OCI-LY3 (cell line): ENCODE measurements around the gene SLC22A4.

Experiments
- H2AFZ ChIP-seq: fragments of 200-600, 300-600 bp; shearing (Covaris generic); 2 replicates; pipeline ENCODE4 v1.6.0; 2014; ENCODE audit warnings: antibody characterized with exemption, low read depth, low read length
- H3K27ac ChIP-seq: fragments of 200-600, 300-600 bp; sonication (generic); 2 replicates; pipeline ENCODE4 v1.5.1; 2014; ENCODE audit warnings: mild to moderate bottlenecking, low read length, moderate library complexity, mixed read lengths
- H3K27me3 ChIP-seq: fragments of 200-600, 300-600 bp; sonication (generic); 2 replicates; pipeline ENCODE4 v1.6.1; 2014; ENCODE audit warnings: low read depth, low read length, mixed read lengths
- H3K36me3 ChIP-seq: fragments of 200-600, 300-600 bp; sonication (generic); replicated peaks from 2 replicates; pipeline ENCODE3; 2014; ENCODE audit warnings: low read depth, low read length, mixed read lengths
- H3K4me1 ChIP-seq: fragments of 300-600, 200-600 bp; sonication (generic); 2 replicates; pipeline ENCODE4 v1.6.1; 2014; ENCODE audit warnings: low read length, mixed read lengths
- H3K4me2 ChIP-seq: fragments of 200-600, 300-600 bp; sonication (generic); 2 replicates; pipeline ENCODE4 v1.6.1; 2014; ENCODE audit warnings: low read length, mixed read lengths
- H3K4me3 ChIP-seq: fragments of 300-600, 200-600 bp; sonication (generic); 2 replicates; pipeline ENCODE4 v1.5.1; 2014; ENCODE audit warnings: antibody characterized with exemption, mild to moderate bottlenecking, low read length, moderate library complexity
- H3K79me2 ChIP-seq: fragments of 300-600, 200-600 bp; shearing (Covaris generic); 2 replicates; pipeline ENCODE4 v1.6.1; 2014; ENCODE audit warnings: mild to moderate bottlenecking, low read length, mixed read lengths
- H3K9ac ChIP-seq: fragments of 300-600, 200-600 bp; shearing (Covaris generic); 2 replicates; pipeline ENCODE4 v1.6.0; 2014; ENCODE audit warnings: mild to moderate bottlenecking, low read length, moderate library complexity
- H3K9me3 ChIP-seq: fragments of 200-600, 300-600 bp; shearing (Covaris generic); 2 replicates; pipeline ENCODE4 v1.6.1; 2014; ENCODE audit warnings: low read length, mixed read lengths; ENCODE audit not compliant: insufficient read depth
- H4K20me1 ChIP-seq: fragments of 200-600, 300-600 bp; sonication (generic); 2 replicates; pipeline ENCODE4 v1.6.1; 2016; ENCODE audit warnings: low read length, mixed read lengths; ENCODE audit not compliant: insufficient read depth
- EZH2phosphoT487 ChIP-seq: fragments of 200-600 bp; shearing (Covaris generic); IDR thresholded peaks from 2 replicates; pipeline ENCODE4 v1.6.1; 2018; ENCODE audit warnings: antibody characterized with exemption, mixed run types, low read depth
- TF ChIP-seq, protein P1 (sequence below): fragments of 200-600, 300-600 bp; sonication (generic); IDR thresholded peaks from 2 replicates; pipeline ENCODE4 v1.5.1; 2014; ENCODE audit warnings: antibody characterized with exemption, low read length, low read depth

SLC22A4 gene

DNA sequence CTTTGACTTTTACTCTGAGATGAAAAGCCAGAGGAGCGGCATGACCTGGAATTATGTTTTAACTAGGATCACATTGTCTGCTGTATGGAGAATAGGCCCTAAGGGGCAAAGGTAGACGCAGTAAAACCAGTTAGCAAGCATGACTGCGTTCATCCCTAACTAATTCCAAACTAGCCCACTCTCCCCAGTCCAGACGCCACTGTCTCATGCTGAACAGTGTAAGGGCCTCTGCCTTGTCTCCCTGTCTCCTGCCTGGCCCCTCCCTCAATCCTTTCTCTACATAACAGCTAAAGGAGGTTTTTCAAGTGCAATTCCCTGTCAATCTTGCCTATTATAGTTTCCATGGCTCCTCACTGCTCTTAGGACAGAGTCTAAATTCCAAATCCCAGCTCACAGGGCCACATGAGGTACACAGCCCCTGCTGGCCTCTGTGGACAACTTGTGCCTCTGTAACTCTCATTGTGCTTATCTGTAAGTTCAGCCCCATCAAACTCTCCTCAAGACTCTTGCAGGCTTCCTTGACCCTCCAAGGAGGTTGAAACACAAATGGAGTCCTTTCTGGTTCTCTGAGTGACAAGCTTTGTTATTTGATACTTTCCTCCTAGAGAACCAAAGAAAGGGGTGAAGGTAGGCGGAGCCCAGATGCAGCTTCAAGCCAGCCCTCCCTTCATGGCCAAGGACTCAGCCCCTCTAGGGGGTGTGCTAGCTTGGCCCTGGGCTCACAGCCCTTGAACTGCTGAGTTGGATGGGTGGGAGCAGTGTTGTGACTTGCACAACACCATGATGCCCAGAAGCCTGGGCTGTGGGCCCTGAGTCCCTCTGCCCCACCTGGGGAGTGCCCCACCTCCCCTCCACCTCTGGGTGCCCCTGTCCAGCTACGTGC is 16.0 kb upstream of the SLC22A4 start:
- H2AFZ ChIP-seq, result no peak overlapping the region

DNA sequence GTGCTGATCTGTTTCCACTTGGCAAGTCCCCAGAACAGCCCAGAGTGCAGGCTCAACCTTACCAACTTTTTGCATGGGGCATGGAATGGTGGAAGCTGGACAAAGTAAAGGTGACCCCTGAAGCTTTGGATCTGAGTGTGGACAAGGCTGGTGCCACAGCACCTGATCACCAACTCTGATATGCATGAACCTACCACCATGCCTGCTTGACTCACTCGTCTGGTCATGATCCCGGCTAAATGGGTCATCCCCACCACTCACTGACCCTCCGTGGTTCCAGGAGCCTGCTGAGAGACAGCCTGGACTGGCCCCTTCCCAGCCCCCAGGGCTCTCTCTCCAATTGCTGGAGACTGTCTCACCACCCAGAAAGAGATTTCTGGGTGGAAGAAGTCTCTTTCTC is 14.4 kb upstream of the SLC22A4 start:
- no peak overlapping the region for H3K4me2 ChIP-seq
- no peaks in the 10 kb centered on the region for H3K36me3 ChIP-seq
- no peak overlapping the region for H3K27ac ChIP-seq
- no peaks in the 10 kb centered on the region for H3K27me3 ChIP-seq
- H2AFZ ChIP-seq, result no peak overlapping the region
- H3K4me1 ChIP-seq, result no peaks in the 10 kb centered on the region
- no peaks in the 10 kb centered on the region for H3K9me3 ChIP-seq
- no peak overlapping the region for H3K9ac ChIP-seq
- H3K79me2 ChIP-seq, result no peaks in the 10 kb centered on the region
- H4K20me1 ChIP-seq, result no peaks in the 10 kb centered on the region
- TF ChIP-seq, protein P1, sequence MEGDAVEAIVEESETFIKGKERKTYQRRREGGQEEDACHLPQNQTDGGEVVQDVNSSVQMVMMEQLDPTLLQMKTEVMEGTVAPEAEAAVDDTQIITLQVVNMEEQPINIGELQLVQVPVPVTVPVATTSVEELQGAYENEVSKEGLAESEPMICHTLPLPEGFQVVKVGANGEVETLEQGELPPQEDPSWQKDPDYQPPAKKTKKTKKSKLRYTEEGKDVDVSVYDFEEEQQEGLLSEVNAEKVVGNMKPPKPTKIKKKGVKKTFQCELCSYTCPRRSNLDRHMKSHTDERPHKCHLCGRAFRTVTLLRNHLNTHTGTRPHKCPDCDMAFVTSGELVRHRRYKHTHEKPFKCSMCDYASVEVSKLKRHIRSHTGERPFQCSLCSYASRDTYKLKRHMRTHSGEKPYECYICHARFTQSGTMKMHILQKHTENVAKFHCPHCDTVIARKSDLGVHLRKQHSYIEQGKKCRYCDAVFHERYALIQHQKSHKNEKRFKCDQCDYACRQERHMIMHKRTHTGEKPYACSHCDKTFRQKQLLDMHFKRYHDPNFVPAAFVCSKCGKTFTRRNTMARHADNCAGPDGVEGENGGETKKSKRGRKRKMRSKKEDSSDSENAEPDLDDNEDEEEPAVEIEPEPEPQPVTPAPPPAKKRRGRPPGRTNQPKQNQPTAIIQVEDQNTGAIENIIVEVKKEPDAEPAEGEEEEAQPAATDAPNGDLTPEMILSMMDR, result no peak
- TF ChIP-seq EZH2phosphoT487, result no peak
- H3K4me3 ChIP-seq, result no peak overlapping the region

More for the DNA sequence above, 16.0 kb upstream of the SLC22A4 start:
- Histone ChIP-seq H3K4me3 (no peak overlapping the region), H3K27ac (no peak overlapping the region), H3K27me3 (no peaks in the 10 kb centered on the region; the same call in 1 of the 2 replicates), H3K9me3 (no peaks in the 10 kb centered on the region), H4K20me1 (no peaks in the 10 kb centered on the region), H3K36me3 (no peaks in the 10 kb centered on the region), H3K9ac (no peak overlapping the region), H3K4me2 (no peak overlapping the region), H3K79me2 (no peaks in the 10 kb centered on the region), H3K4me1 (no peaks in the 10 kb centered on the region)
- TF ChIP-seq EZH2phosphoT487, result no peak
- TF ChIP-seq, protein P1, result no peak

DNA sequence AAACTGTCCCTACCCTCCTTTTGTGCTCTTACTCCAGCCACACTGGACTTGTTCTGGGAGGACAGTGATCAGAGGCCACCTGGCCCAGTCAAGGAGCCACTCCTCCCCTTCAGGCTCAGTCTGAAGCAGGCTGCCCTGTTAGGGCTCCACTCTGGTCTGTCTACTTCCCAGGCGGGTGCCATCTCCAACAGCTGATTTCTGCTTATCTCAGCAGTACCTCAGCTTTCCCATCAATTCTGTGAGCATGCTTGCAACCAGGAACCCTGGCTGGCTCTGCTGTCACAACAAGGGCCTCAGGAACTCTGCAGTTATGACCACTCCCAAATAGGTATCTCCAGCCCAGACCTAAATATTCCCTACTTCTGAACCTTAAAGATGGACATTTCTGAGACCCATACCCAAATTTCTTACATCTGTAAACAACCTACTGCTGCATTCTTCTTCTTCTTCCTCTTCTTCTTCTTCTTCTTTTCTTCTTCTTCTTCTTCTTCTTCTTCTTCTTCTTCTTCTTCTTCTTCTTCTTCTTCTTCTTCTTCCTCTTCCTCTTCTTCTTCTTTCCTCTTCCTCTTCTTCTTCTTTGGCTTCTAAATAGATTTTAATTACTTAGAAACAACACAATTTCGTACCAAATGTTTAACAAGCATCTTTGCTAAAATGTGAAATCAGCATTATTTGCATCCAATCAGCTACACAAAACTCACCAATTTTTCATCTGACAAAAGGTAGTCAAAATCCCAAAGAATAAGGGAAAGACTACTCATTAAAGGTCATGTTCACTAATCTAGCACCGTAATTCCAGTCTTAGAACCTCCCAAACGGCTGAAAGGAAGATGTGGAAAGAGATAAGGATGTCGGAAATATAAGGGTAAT is 13.6 kb upstream of the SLC22A4 start:
- Histone ChIP-seq H3K79me2 (no peaks in the 10 kb centered on the region), H3K9ac (no peak overlapping the region), H3K4me2 (no peak overlapping the region), H3K36me3 (no peaks in the 10 kb centered on the region), H3K27me3 (no peaks in the 10 kb centered on the region), H2AFZ (no peak overlapping the region), H3K27ac (no peak overlapping the region), H4K20me1 (no peaks in the 10 kb centered on the region), H3K4me3 (no peak overlapping the region), H3K4me1 (no peaks in the 10 kb centered on the region), H3K9me3 (no peaks in the 10 kb centered on the region)
- TF ChIP-seq, protein P1, result no peak
- TF ChIP-seq EZH2phosphoT487, result no peak
